GM23248 (cell line): ENCODE results near the gene LRMDA.

Source experiments
- EZH2 ChIP-seq: fragments of 200-600 bp; sonication (generic); IDR thresholded peaks from 2 replicates; pipeline ENCODE4 v1.6.1; 2018; ENCODE audit warnings: antibody characterized with exemption, mild to moderate bottlenecking; ENCODE audit not compliant: insufficient read depth, poor library complexity, severe bottlenecking
- EZH2phosphoT487 ChIP-seq: fragments of 200-600 bp; sonication (generic); IDR thresholded peaks from 2 replicates; pipeline ENCODE4 v1.6.1; 2018; ENCODE audit warnings: antibody characterized with exemption, moderate library complexity, mild to moderate bottlenecking, low read depth; ENCODE audit not compliant: insufficient read depth

GRCh38 chr10:76141376-76141775 is 710.0 kb downstream of the LRMDA start:
- TF ChIP-seq EZH2 (no peak), EZH2phosphoT487 (no peak)
